Endothelial cell of umbilical vein (primary cell): ENCODE data around the gene CXCR4. TPM values are rescaled to one million over a fixed set of nuclear protein-coding genes. Genes with fewer than 3 reads are reported as not detected.
A peak's percentile ranks its signal among the peaks of the same experiment; 100 is the strongest.

Source experiments
- BruUV-seq: library from RNA; stranded (reverse); fragments of 400-500 nt; replicated peaks from 2 replicates; lab custom pipeline; 2021; lab: Mats Ljungman, UMichigan
- CTCF ChIA-PET: fragments of 300-600, 350-600 bp; sonication (Branson Sonifier 250); formaldehyde crosslinking; loops from one replicate; lab custom pipeline; 2021; ENCODE audit warnings: antibody characterized with exemption, inconsistent platforms; lab: Charles Lee
- POLR2A ChIA-PET: fragments of 300-600, 350-600 bp; sonication (Branson Sonifier 250); formaldehyde crosslinking; loops from one replicate; lab custom pipeline; 2021; ENCODE audit warnings: antibody characterized with exemption, inconsistent platforms; lab: Charles Lee
- DNase-seq: peaks from one replicate; pipeline ENCODE4 v3.0.0-alpha.2; 2011; ENCODE audit warnings: low read depth, low spot score
- FAIRE-seq: peaks from 2 replicates; lab custom pipeline; 2011; peaks lifted over from hg19 to GRCh38; lab: Jason Lieb, UNC
- H2AFZ ChIP-seq: 2 replicates; pipeline ENCODE4 v1.6.0; 2012; ENCODE audit warnings: low read depth, low read length, control low read depth, inconsistent platforms
- H3K27ac ChIP-seq: 2 replicates; pipeline ENCODE4 v1.5.1; 2011; ENCODE audit warnings: low read depth, mild to moderate bottlenecking, control low read depth, low read length, moderate library complexity; ENCODE audit not compliant: insufficient read depth
- H3K27me3 ChIP-seq, 2 experiments: 2 replicates each; pipeline versions ENCODE4 v1.6.0 to v1.6.1; 2011; ENCODE audit warnings: low read length in 2 of 2, mixed read lengths in 1 of 2; ENCODE audit not compliant: control insufficient read depth in 2 of 2, insufficient read depth in 2 of 2
- H3K36me3 ChIP-seq, 2 experiments: 2 replicates in 1 of 2; 3 replicates in 1 of 2; pipeline ENCODE4 v1.5.1; 2011; ENCODE audit warnings: low read length in 2 of 2, mild to moderate bottlenecking in 1 of 2, moderate library complexity in 1 of 2; ENCODE audit not compliant: control insufficient read depth in 2 of 2, insufficient read depth in 2 of 2; ENCODE audit errors: extremely low read depth in 1 of 2
- H3K4me1 ChIP-seq: 3 replicates; pipeline ENCODE4 v1.5.1; 2011; ENCODE audit warnings: mild to moderate bottlenecking, low read length; ENCODE audit not compliant: control insufficient read depth, insufficient read depth; ENCODE audit errors: extremely low read depth
- H3K4me2 ChIP-seq: 2 replicates; pipeline ENCODE4 v1.6.1; 2011; ENCODE audit warnings: low read length, control low read depth, mixed read lengths; ENCODE audit not compliant: insufficient read depth
- H3K4me3 ChIP-seq, 3 experiments: fragments of 200-600 bp in 1 of 3; sonication (generic), shearing (Covaris generic) in 1 of 3; replicated peaks in 1 of 3; 2 replicates each; pipeline ENCODE4 v1.5.1; 2011 to 2016; ENCODE audit warnings: control low read depth in 3 of 3, low read length in 3 of 3, mild to moderate bottlenecking in 2 of 3, inconsistent platforms in 1 of 3, low read depth in 1 of 3, moderate library complexity in 1 of 3; ENCODE audit not compliant: insufficient read depth in 1 of 3
- H3K79me2 ChIP-seq: 2 replicates; pipeline ENCODE4 v1.6.0; 2012; ENCODE audit warnings: low read length, inconsistent platforms; ENCODE audit not compliant: control insufficient read depth, insufficient read depth
- H3K9ac ChIP-seq: replicated peaks from 2 replicates; pipeline ENCODE3; 2011; ENCODE audit warnings: low read length, control low read depth; ENCODE audit not compliant: insufficient read depth; ENCODE audit errors: extremely low read depth
- H3K9me1 ChIP-seq: replicated peaks from 3 replicates; pipeline ENCODE4 v1.6.0; 2011; ENCODE audit warnings: mild to moderate bottlenecking, low read length; ENCODE audit not compliant: control insufficient read depth, insufficient read depth; ENCODE audit errors: extremely low read depth
- H3K9me3 ChIP-seq: replicated peaks from 2 replicates; pipeline ENCODE4 v1.5.1; 2012; ENCODE audit warnings: low read length, inconsistent platforms; ENCODE audit not compliant: control insufficient read depth, insufficient read depth
- H4K20me1 ChIP-seq: replicated peaks from 2 replicates; pipeline ENCODE3; 2011; ENCODE audit warnings: mild to moderate bottlenecking, low read length; ENCODE audit not compliant: control insufficient read depth, insufficient read depth; ENCODE audit errors: extremely low read depth
- EZH2 ChIP-seq: IDR thresholded peaks from 2 replicates; pipeline ENCODE4 v1.6.1; 2012; ENCODE audit warnings: borderline replicate concordance, low read depth, mild to moderate bottlenecking, moderate library complexity, low read length, inconsistent platforms; ENCODE audit not compliant: severe bottlenecking
- FOS ChIP-seq: IDR thresholded peaks from 2 replicates; pipeline ENCODE4 v1.6.1; 2011; ENCODE audit warnings: mild to moderate bottlenecking, low read length, moderate library complexity, borderline replicate concordance; ENCODE audit not compliant: insufficient read depth
- GATA2 ChIP-seq: IDR thresholded peaks from 2 replicates; pipeline ENCODE4 v1.7.0; 2011; ENCODE audit warnings: low read depth, mild to moderate bottlenecking, moderate library complexity, mixed read lengths, low read length; ENCODE audit not compliant: insufficient read length, insufficient read depth
- JUN ChIP-seq: IDR thresholded peaks from 2 replicates; pipeline ENCODE4 v1.6.1; 2011; ENCODE audit warnings: borderline replicate concordance, low read depth; ENCODE audit not compliant: insufficient read length, insufficient read depth
- MYC ChIP-seq: IDR thresholded peaks from one replicate; pipeline ENCODE4 v1.6.1; 2011; ENCODE audit warnings: mild to moderate bottlenecking, low read depth, low read length
- POLR2A ChIP-seq: IDR thresholded peaks from 2 replicates; pipeline ENCODE4 v1.6.1; 2012; ENCODE audit warnings: low read depth, mild to moderate bottlenecking, control low read depth, low read length
- POLR2AphosphoS5 ChIP-seq: IDR thresholded peaks from 2 replicates; pipeline ENCODE4 v1.6.1; 2012; ENCODE audit warnings: low read depth, mild to moderate bottlenecking, control low read depth, low read length, moderate library complexity; ENCODE audit not compliant: insufficient read depth
- dilution Hi-C: fragments of 300-500 bp; cut with MboI; formaldehyde crosslinking; loops from one replicate; pipeline ENCODE4 v1.15.0; 2019; ENCODE audit warnings: low sequenced_read_pairs; ENCODE audit not compliant: extremely low pct_ligation_motif_present
- intact Hi-C: fragments of 100-400 bp; cut with micrococcal nuclease; formaldehyde crosslinking; loops from one replicate; pipeline ENCODE4 v1.10.0; 2022
- polyA plus RNA-seq, 4 experiments: library from polyadenylated mRNA; depleted of rRNA in 3 of 4; stranded (reverse) in 3 of 4; unstranded in 1 of 4; fragments of >200 nt; gene quantifications; 2 replicates each; pipeline versions ENCODE4 v1.2.1 to v1.2.3, GENCODE V29; 2011 to 2012; ENCODE audit warnings: missing spikeins in 1 of 4
- total RNA-seq: library from RNA; stranded (reverse); gene quantifications from 2 replicates; pipeline ENCODE4 v1.2.3, GENCODE V29; 2021
- TF ChIP-seq, protein P1 (sequence below): IDR thresholded peaks from 2 replicates; pipeline ENCODE4 v1.6.1; 2011; ENCODE audit not compliant: insufficient read depth, insufficient read length

Gene CXCR4
- total and polyA plus RNA-seq, 2 donors (not counting 3 experiments of a cell fraction or from before 2014, with no cell fraction given), result 42.2 to 52.4 TPM

DNA sequence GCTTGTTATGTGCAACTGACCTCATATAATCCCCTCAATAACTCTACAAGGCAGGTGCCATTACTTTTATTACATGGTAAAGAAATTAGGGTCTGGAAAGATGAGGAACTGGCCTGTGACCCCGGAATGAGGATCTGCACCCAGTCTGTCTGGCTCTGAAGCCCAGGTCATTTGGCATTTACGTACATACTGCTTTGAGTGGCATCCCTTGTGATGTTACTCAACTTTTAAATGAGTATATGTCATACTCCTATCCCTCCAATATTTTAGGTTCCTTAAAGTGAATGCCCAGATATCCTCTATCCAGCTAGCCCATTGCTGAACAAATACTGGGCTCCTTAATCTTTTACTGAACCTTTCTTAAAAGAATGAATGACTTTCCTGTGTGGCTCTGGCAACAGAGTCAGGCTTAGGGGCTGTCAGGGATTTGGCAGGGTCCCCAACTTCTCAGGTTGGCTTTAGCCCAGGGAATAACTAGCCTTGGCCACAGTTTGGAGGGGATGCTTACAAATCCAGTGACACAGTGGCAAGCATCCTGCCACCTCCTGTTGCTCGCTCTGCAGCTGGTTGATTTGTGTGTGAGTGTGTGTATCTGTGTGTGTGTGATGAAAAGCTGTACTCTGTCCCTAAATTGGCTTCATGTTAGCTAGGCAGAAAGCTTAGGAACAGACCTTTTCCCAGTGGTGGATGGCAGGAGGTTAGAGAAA is 3.4 kb upstream of the CXCR4 start:
- Histone ChIP-seq H3K27ac (no peak overlapping the region), H3K9ac (no peak overlapping the region), H4K20me1 (no peaks in the 10 kb centered on the region), H3K79me2 (no peaks in the 10 kb centered on the region), H2AFZ (no peak overlapping the region), H3K4me3 (no peak overlapping the region), H3K4me1 (peaks cover 23% of the 10 kb centered on the region), H3K27me3 (peaks cover 47 to 79% of the 10 kb centered on the region in 2 experiments), H3K9me1 (no peaks in the 10 kb centered on the region), H3K9me3 (no peaks in the 10 kb centered on the region), H3K4me2 (no peak overlapping the region), H3K36me3 (no peaks in the 10 kb centered on the region)
- no peak for TF ChIP-seq GATA2
- peak; percentile 12 for TF ChIP-seq EZH2
- dilution Hi-C loops, result no loop called here
- BruUV-seq, result no TSS peak
- POLR2A ChIA-PET, result no interaction called here
- intact Hi-C loops, result no loop called here
- no peak for DNase-seq
- CTCF ChIA-PET, result no interaction called here
- FAIRE-seq, result no peak

DNA sequence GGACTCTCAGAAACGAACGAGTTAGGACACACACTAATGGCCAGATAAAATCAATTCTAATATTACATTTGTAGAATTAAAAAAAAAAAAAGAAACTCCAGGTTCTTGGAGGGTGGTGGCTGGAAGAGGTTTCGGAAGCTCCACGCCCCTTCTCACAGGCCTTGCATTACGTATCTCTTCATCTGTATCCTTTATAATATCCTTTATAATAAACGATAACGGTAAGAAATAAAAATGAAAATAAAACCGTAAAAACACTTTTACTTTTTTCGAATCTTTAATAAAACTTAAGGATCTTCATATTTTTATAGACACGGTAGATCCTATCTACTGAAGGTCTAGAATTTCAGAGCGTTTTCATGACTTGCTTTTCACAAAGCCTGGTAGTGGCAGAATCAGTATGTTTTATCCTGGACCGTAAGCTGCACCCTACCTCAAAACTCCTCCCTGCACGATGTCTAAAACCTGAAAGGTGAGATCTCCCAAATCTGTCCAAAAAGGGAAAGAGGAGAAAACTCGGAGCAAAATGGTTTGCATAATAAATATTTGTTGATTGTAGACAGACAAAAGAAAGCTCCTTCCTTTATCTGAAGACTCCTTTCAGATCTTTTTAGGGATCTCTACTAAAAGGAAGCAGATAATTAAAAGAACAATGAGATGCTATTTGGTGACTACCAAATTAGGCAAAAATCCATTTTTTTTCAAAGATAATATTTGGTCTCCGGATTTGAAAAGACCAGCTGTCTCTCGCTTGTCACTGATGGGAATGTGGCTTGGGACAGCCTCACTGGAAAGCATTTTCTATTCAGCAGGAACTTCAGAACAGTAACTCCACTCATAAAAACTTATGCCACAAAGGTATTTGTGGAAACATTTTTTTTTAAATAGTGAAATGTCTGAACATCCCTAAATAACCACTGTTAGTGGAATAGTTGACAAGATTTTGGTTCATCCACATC is 2.0 kb upstream of the CXCR4 start:
- ChIA-PET POLR2A (no interaction called here), CTCF (interaction anchor here (1.0 kb wide), 1 partner anchor 199 kb away, joined by 4 read pairs; no protein-coding TSS in a partner anchor)
- Histone ChIP-seq H3K9me3 (no peaks in the 10 kb centered on the region), H3K27me3 (peaks cover 47 to 71% of the 10 kb centered on the region in 2 experiments), H3K9me1 (no peaks in the 10 kb centered on the region), H2AFZ (no peak overlapping the region), H3K27ac (no peak overlapping the region), H3K36me3 (peaks cover 0 to 3% of the 10 kb centered on the region in 2 experiments), H4K20me1 (no peaks in the 10 kb centered on the region), H3K79me2 (no peaks in the 10 kb centered on the region), H3K4me2 (peak overlapping the region; percentile 10), H3K4me1 (peaks cover 23% of the 10 kb centered on the region), H3K9ac (no peak overlapping the region), H3K4me3 (no peak overlapping the region)
- TF ChIP-seq, protein P1, sequence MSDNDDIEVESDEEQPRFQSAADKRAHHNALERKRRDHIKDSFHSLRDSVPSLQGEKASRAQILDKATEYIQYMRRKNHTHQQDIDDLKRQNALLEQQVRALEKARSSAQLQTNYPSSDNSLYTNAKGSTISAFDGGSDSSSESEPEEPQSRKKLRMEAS, result no peak
- TF ChIP-seq POLR2AphosphoS5 (no peak), MYC (no peak), EZH2 (no peak), JUN (no peak), GATA2 (no peak), FOS (no peak), POLR2A (no peak)
- FAIRE-seq (no peak), DNase-seq (no peak)
- BruUV-seq, result no TSS peak
- dilution Hi-C loops (no loop called here), intact Hi-C loops (loop anchor here (2.0 to 5.0 kb wide), 2 partner anchors 108 to 119 kb away; no protein-coding TSS in a partner anchor)
